HG03571 (cell line): ENCODE measurements around the gene LYPD8.

Experiments used
- ATAC-seq: cut with Tn5 transposase; IDR thresholded peaks from one replicate; pipeline ENCODE4 v1.9.1; 2021; ENCODE audit not compliant: unreplicated experiment

Gene LYPD8

GRCh38 chr1:248758352-248758751 lies 2.8 kb upstream of the LYPD8 start:
- no peak for ATAC-seq

DNA sequence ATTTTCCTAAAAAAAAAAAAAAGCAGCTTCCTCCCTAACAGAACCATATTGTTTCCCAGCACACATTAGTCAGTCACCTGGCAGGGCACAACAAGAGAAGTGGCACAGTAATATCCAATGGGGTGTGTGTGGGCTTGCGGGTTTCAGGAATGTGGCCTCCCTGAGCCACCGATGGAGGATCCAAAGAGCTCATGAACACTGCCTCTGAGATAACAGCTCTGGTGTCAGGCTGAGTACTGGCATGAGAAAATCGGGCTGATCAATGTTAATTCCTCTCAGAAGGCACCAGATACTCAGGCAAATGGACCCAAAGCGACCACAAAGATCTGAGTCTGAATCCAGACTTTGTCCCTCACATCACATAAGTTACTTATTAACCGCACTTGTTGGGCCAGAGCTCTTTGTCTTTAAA lies 2.2 kb upstream of the LYPD8 start:
- no peak for ATAC-seq

GRCh38 chr1:248756636-248757035 lies 1.1 kb upstream of the LYPD8 start:
- no peak for ATAC-seq

DNA sequence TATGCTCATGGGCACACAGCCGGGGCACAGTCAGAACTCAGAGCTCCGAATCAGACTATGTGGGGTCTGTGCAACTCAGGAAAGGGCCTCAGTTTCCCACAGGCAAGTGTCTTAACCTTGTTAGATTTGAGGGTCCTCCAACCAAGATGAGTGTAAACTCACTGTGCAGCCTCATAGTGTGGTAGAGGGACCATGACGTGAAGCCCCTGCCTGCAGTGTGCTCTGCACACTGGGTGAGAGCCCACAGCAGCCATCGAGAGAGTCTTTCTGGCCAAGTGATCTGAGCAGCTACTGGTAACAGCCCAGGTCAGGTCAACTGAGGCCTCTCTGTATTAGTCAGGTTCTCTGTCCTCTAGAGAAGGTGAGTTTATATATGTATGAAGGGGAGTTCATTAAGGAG lies 592 bp upstream of the LYPD8 start:
- ATAC-seq: no peak

DNA sequence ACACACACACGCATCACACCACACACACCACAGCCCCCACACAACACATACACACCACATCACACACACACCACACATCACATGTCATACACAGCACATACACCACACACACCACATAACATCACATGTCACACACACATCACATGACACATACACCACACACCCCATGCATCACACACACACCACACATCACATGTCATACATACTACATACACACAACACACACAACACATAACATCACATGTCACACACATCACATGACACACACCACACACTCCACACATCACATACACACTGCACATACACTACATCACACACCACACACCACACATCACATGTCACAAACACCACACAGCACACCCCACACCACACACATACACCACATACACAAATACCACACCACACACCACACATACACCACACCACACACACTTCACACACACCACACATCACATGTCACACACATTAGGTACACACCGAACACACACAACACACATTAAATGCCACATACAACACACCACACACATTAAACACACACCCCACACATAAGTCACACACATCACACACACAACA lies 1.8 kb downstream of the LYPD8 start:
- ATAC-seq: no peak

GRCh38 chr1:248753029-248753594 lies 2.4 kb downstream of the LYPD8 start:
- ATAC-seq: no peak

DNA sequence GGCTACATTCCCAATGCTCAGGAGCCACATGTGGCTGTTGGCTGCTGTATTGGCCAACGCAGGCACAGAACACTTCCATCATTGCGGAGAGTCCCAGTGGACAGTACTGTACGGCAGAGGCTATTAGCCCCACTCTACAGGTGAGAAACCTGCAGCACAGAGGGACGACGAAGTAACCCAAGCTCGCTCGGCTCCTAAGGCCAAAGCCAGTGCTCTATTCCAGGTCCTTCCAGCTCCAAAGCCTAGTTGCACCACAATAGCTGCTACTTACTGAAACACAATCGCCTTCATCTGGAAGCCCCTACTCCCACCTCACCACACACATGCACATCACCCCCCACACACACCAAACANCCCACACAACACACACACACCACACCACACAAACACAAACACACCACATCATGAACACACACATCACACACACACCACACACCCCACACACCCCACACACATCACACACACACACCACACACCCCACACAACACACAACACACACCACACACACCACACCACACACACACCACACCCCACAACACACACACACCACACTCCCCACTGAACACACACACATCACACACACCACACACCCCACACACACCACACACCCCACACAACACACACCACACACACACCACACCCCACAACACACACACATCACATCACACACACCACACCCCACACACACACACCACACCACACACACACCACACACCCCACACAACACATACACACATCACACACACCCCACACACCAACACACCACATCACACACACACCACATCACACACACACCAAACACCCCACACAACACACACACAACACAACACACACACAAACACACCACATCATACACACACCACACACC lies 3.2 kb downstream of the LYPD8 start:
- no peak for ATAC-seq

DNA sequence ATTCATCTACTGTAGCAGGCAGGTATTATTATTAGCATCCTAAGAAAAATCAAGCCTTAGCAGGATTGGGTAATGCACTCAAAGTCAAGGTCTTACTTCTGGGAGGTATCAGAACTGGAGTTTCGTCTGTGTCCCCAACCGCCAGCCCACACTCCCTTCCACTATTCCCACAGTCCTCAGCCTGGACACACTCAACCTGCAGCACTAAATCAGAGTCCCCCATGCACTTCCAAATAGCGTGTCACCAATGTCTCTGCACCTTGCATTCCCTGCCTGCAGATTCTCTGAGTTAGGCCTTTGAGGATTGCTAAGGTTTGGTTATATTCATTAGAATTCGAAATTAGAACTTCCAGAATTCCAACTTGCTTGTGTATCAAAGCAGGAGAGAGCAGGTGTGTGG lies 3.9 kb downstream of the LYPD8 start:
- ATAC-seq: no peak

GRCh38 chr1:248751142-248751541 lies 4.4 kb downstream of the LYPD8 start:
- no peak for ATAC-seq

- ATAC-seq: no peak
These were observed 5.1 kb downstream of the LYPD8 start for GRCh38 chr1:248750496-248750895.

DNA sequence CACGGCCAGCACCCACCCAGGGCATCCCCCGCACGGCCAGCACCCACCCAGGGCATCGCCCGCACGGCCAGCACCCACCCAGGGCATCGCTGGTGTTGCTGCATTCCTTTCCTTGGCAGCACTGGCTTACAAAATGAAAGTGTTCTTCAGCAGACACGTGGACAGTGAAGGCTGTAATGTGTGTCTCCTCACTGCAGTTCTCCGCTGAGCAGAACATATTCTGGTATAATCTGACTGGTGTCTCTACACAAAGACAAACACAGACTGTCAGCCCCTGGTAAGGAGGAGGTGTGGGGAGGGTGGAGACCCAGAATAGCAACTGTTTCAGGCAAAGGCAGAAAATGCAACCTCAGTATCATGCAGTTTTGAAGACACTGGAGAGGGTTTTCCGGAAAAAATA lies 7.3 kb downstream of the LYPD8 start:
- no peak for ATAC-seq

- ATAC-seq: no peak
These were observed 14.7 kb downstream of the LYPD8 start for GRCh38 chr1:248740876-248741275.

DNA sequence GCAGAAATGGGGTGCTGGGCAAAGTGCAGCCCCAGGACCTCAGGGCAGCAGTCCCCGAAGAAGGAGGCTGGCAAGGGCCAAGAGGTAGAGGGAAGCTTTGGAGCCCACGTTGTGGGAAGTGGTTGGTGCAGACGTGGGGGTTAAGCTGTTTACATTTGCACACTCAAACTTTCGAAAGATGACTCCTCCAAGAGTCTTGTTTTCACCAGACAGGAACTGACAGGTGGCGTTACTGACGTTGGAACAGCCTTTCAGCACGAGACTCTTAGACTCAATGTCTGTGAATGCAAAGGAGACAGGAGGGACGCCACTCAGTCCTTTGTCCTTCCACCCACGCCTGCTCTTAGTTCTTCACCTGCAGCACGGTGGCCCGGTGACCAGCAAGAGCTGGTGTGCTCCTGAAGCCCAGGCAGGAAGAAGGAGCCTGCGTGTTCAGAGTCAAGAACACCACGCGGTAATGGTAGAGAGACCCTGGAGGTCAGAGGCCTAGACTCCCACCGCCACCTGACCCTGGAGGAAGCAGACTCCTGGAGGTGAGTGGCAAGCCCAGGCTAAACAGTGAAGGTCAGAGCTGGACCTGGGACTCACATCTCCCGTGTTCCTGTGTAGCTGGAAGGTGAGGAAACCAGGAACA lies 15.9 kb downstream of the LYPD8 start:
- no peak for ATAC-seq

DNA sequence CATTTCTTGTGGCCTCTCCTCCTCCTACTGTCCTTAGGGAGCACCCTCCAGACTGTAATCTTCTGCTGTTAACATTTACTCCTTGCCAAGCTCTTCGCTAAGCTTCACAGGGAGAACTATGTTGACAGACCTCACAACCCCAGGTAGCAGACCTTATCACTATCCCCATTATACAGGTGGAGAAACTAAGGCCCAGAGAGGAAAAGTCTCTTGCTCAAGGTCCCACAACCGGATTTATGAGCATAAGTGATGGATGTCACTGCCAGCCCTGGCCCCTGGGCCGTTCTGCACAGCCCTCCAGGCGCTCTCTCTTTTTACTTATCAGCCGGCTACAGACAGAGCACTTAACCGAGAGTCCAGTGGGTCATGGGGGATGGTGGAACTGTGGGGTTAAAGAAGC lies 18.1 kb downstream of the LYPD8 start:
- ATAC-seq: no peak

- ATAC-seq: no peak
These were observed 18.6 kb downstream of the LYPD8 start for GRCh38 chr1:248736977-248737376.

- no peak for ATAC-seq
These were observed 22.0 kb downstream of the LYPD8 start for GRCh38 chr1:248733566-248733965.

DNA sequence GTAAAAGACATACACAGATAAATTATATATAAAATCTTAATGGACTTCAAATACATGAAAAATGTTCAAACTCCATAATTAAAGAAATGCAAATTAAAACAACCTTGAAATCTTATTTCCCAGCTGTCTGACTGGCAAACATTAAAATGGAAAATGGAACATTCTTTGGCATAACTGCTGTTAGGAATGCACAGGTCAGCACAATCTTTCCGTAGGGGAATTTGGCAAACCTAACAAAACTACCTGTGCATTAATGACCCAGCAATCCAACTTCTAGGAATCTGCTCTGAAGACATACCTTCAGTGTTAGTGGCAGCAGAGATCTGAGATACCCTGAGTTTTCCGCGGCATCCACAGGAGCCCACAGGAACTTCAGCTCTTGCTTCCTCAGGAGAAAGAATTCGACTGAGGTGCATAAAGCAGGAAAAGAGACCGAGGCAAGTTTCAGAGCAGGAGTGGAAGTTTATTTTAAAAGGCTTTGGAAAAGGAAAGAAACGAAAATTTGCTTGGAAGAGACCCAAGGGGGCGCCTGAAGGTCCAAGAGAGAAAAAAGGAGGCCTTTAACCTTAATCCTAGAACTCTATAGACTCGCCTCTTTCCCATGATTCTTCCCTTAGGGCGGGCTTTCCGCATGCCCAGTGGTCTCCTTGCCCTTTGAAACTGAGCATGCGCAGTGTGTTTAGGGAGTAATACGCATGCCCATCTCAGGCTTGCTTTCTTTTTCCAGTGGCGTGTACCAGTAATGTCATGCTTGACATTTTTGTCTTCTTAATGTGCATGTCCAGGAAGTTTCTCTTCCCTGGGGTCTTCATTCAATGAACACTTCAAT lies 24.8 kb downstream of the LYPD8 start:
- no peak for ATAC-seq

DNA sequence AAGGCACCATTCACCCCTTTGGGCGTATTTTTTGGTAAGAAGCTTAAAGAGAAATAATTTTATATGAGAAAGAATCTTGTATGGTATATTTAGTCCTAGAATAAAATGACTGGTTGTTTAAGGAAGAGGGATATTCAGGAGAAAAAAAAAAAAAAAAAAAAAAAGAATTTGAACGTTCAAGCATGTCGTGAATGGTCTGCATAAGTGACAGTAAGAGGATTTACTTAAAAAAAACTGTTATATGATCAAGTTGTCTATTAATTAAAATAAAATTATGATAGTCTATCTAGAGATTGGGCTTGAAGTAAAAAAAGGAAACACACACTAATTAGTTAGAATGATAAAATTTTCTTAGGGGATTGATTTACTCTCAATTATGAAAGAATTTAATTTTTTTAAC lies 41.3 kb downstream of the LYPD8 start:
- no peak for ATAC-seq

DNA sequence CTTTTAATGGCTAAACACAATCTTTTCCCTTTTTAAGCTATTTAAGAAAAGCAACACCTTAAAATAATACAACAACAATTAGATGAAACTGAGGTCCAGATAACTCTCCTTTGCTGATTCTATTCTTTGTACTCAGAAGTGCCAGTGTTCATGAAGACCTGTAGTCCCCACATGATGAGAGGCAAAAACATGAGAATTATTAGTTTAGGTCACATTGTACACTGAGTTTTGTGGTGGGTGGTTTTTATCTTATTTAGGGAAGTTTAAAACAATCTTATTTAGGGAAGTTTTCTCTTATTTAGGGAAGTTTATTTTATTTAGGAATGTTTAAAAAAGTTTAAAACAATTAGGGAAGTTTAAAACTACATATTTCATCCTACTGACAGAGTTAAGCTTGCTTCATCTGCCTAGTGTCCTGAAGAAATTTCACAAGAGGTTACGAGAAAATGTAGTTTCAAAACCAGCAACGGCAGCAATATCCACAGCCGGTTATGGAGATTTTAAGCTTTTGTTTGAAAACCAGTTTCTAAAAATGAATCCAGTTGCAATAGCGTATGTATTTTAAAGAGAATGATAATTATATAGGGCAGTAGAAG lies 45.2 kb downstream of the LYPD8 start:
- ATAC-seq: no peak

GRCh38 chr1:248704606-248705005 lies 51.0 kb downstream of the LYPD8 start:
- ATAC-seq: no peak

DNA sequence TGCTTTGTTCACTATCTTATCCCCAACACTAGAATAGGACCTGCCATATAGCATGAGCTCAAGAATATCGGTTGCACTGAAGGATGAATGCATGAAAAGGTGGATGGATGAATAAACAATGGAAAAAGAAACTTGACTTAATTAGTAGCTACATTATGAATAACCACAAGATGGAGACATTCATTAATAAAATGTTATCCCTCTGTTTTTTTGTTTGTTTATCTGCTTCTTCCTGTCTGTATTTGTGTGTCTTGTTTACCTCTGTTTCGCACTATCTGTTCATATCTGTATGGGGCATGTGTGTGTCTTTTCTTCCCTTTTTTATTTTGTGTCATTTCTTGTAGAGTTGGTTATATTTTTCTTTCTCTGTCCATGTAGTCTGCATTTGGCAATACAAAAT lies 51.9 kb downstream of the LYPD8 start:
- ATAC-seq: no peak
